ENCODE results near the gene CCDC127. TPM values are rescaled to one million over a fixed set of nuclear protein-coding genes. Genes with fewer than 3 reads are reported as not detected.

The CCDC127 gene
- polyA plus RNA-seq, 1 donor from 2014 or later: 5.1 TPM

- peak overlapping the region in 1 of 4 donors; percentile 75 for H3K4me3 Mint-ChIP-seq
- H3K27me3 Mint-ChIP-seq: peaks cover 4% of the 10 kb centered on the region
- H3K36me3 Mint-ChIP-seq: no peaks in the 10 kb centered on the region
- H3K9me3 Mint-ChIP-seq: no peaks in the 10 kb centered on the region
- peaks cover 0 to 8% (median 3%) of the 10 kb centered on the region in 3 donors for H3K4me1 Mint-ChIP-seq
- no peak overlapping the region for H3K27ac Mint-ChIP-seq
Measured at GRCh38 chr5:192691-192969, 25.3 kb downstream of the CCDC127 start.

- H3K36me3 Mint-ChIP-seq: no peaks in the 10 kb centered on the region
- no peaks in the 10 kb centered on the region for H3K9me3 Mint-ChIP-seq
- peak overlapping the region in 2 of 4 donors; percentile 51 to 75 for H3K4me3 Mint-ChIP-seq
- no peak overlapping the region for H3K27ac Mint-ChIP-seq
- H3K27me3 Mint-ChIP-seq: peaks cover 6% of the 10 kb centered on the region
- H3K4me1 Mint-ChIP-seq: peaks cover 0 to 8% (median 3%) of the 10 kb centered on the region in 3 donors
Measured at GRCh38 chr5:191949-192690, 25.8 kb downstream of the CCDC127 start.

- peaks cover 6% of the 10 kb centered on the region for H3K27me3 Mint-ChIP-seq
- H3K4me1 Mint-ChIP-seq: peaks cover 0 to 8% (median 3%) of the 10 kb centered on the region in 3 donors
- no peaks in the 10 kb centered on the region for H3K36me3 Mint-ChIP-seq
- no peak within 1 kb of the TSS for H3K27ac Mint-ChIP-seq
- peak within 1 kb of the TSS in 3 of 4 donors; percentile 44 to 75 (median 68) for H3K4me3 Mint-ChIP-seq
- H3K9me3 Mint-ChIP-seq: no peaks in the 10 kb centered on the region
Measured at GRCh38 chr5:191036-191948, 26.7 kb downstream of the CCDC127 start, which contains the start of gene LRRC14B. Gene LRRC14B, plus strand, starts transcription at chr5:191495. Its CDS starts 44 bp downstream, at chr5:191539.

- Mint-ChIP-seq H3K27me3 (peaks cover 6% of the 10 kb centered on the region), H3K4me1 (peaks cover 0 to 8% (median 3%) of the 10 kb centered on the region in 3 donors), H3K36me3 (no peaks in the 10 kb centered on the region), H3K27ac (no peak overlapping the region), H3K4me3 (no peak overlapping the region), H3K9me3 (no peaks in the 10 kb centered on the region)
Measured at GRCh38 chr5:190366-191035, 27.5 kb downstream of the CCDC127 start.

- peaks cover 6% of the 10 kb centered on the region for H3K27me3 Mint-ChIP-seq
- H3K4me3 Mint-ChIP-seq: no peak overlapping the region
Measured at GRCh38 chr5:189976-190365, 28.0 kb downstream of the CCDC127 start.

GRCh38 chr5:189486-189885 lies 28.5 kb downstream of the CCDC127 start:
- no peaks in the 10 kb centered on the region for H3K9me3 Mint-ChIP-seq
- peaks cover 6% of the 10 kb centered on the region for H3K27me3 Mint-ChIP-seq
- H3K36me3 Mint-ChIP-seq: no peaks in the 10 kb centered on the region
- H3K4me3 Mint-ChIP-seq: no peak overlapping the region
- H3K4me1 Mint-ChIP-seq: peaks cover 0 to 8% (median 3%) of the 10 kb centered on the region in 3 donors
- H3K27ac Mint-ChIP-seq: no peak overlapping the region

More at GRCh38 chr5:189976-190365, 28.0 kb downstream of the CCDC127 start:
- H3K4me1 Mint-ChIP-seq: peaks cover 0 to 8% (median 3%) of the 10 kb centered on the region in 3 donors
- no peak overlapping the region for H3K27ac Mint-ChIP-seq
- no peaks in the 10 kb centered on the region for H3K9me3 Mint-ChIP-seq
- no peaks in the 10 kb centered on the region for H3K36me3 Mint-ChIP-seq

GRCh38 chr5:188488-189481 lies 29.2 kb downstream of the CCDC127 start:
- Mint-ChIP-seq H3K4me1 (peaks cover 0 to 8% (median 3%) of the 10 kb centered on the region in 3 donors), H3K9me3 (no peaks in the 10 kb centered on the region), H3K27me3 (peaks cover 6% of the 10 kb centered on the region), H3K36me3 (no peaks in the 10 kb centered on the region), H3K27ac (no peak overlapping the region), H3K4me3 (peak overlapping the region in 1 of 4 donors; percentile 12)

GRCh38 chr5:187617-188451 lies 30.1 kb downstream of the CCDC127 start:
- H3K36me3 Mint-ChIP-seq: no peaks in the 10 kb centered on the region
- H3K4me1 Mint-ChIP-seq: peaks cover 0 to 8% (median 3%) of the 10 kb centered on the region in 3 donors
- peak overlapping the region in 1 of 4 donors; percentile 60 for H3K4me3 Mint-ChIP-seq
- H3K27me3 Mint-ChIP-seq: peaks cover 6% of the 10 kb centered on the region
- no peak overlapping the region for H3K27ac Mint-ChIP-seq
- no peaks in the 10 kb centered on the region for H3K9me3 Mint-ChIP-seq

- no peaks in the 10 kb centered on the region for H3K36me3 Mint-ChIP-seq
- peaks cover 6% of the 10 kb centered on the region for H3K27me3 Mint-ChIP-seq
- H3K9me3 Mint-ChIP-seq: no peaks in the 10 kb centered on the region
- no peak overlapping the region for H3K4me3 Mint-ChIP-seq
- peaks cover 0 to 8% (median 3%) of the 10 kb centered on the region in 3 donors for H3K4me1 Mint-ChIP-seq
- H3K27ac Mint-ChIP-seq: no peak overlapping the region
Measured at GRCh38 chr5:187042-187431, 30.9 kb downstream of the CCDC127 start.

GRCh38 chr5:186091-187041 lies 31.6 kb downstream of the CCDC127 start:
- Mint-ChIP-seq H3K4me1 (peaks cover 0 to 8% (median 3%) of the 10 kb centered on the region in 3 donors), H3K9me3 (no peaks in the 10 kb centered on the region), H3K4me3 (no peak overlapping the region), H3K27ac (no peak overlapping the region), H3K36me3 (no peaks in the 10 kb centered on the region), H3K27me3 (peaks cover 6% of the 10 kb centered on the region)

GRCh38 chr5:185095-186070 lies 32.6 kb downstream of the CCDC127 start:
- Mint-ChIP-seq H3K27me3 (peaks cover 12% of the 10 kb centered on the region), H3K4me1 (peaks cover 0 to 7% (median 3%) of the 10 kb centered on the region in 3 donors), H3K36me3 (no peaks in the 10 kb centered on the region), H3K4me3 (peak overlapping the region in 1 of 4 donors; percentile 28), H3K9me3 (no peaks in the 10 kb centered on the region), H3K27ac (no peak overlapping the region)

All from IgD-negative memory B cell (primary cell).